Right hindlimb (tissue), 1 donor: ENCODE measurements around the gene LIMS2.

Source experiments
- DNase-seq: peaks from one replicate; pipeline ENCODE4 v3.0.0-alpha.2; 2018

LIMS2 gene

DNA sequence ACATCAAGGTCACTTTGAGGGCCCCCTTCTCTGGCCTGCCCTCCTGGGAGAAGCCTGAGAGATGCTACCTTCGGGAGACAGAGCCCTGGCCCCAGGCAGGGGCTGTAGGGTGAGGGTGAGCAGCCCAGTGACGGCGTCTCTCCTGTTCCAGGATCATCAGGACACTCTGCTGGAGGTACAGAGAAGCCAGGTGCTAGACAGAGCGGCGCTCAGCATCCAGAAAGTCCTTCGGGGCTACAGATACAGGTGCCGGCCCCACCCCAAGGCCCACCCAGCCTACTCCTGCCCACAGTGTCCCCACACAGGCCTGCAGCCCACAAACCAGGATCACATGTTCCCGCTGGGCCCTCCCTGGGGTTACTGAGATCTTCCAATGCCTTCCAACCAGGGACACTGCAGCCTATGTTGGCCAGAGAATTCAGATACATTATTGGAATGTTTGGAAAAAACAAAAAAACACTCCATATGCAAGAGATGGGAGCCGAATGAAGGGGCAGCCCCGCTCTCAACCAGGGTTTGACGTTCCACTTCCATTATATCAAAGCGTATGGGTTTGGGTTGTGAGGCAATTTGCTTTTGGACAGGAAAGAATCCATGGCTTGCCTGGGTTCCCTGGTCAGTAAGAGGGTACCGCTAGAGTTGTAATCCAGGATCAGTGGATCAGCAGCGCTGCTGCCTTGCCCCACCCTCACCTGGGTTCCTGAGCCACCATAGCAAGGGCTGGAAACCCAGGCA is 78.9 kb downstream of the LIMS2 start:
- no peak for DNase-seq

GRCh38 chr2:127594116-127594591 is 81.2 kb downstream of the LIMS2 start:
- no peak for DNase-seq

- DNase-seq = no peak
These were observed 81.9 kb downstream of the LIMS2 start for GRCh38 chr2:127593228-127594115.

DNA sequence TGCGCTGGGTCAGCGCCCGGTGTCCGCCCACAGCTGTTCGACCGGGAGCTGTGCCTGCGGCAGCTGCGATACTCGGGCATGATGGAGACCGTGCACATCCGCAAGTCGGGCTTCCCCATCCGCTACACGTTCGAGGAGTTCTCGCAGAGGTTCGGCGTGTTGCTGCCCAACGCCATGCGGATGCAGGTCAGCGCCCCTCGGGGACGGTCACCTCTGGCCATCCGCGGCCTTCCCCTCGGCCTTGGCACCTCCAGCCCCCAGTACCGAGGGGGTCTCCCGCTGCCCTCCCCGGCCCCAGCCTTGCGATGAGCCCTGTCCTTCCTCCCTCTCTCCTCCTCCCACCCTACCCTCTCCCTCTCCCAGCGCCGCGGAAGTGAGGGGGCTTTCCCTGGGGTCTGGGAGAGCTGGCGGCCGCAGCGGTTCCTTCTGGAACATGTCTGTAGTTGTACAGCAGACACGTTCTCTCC is 82.5 kb downstream of the LIMS2 start:
- DNase-seq = no peak

GRCh38 chr2:127591221-127591923 is 84.0 kb downstream of the LIMS2 start:
- DNase-seq = no peak

- no peak for DNase-seq
These were observed 84.7 kb downstream of the LIMS2 start for GRCh38 chr2:127590386-127591190.

GRCh38 chr2:127589841-127590240 is 85.5 kb downstream of the LIMS2 start:
- no peak for DNase-seq

DNA sequence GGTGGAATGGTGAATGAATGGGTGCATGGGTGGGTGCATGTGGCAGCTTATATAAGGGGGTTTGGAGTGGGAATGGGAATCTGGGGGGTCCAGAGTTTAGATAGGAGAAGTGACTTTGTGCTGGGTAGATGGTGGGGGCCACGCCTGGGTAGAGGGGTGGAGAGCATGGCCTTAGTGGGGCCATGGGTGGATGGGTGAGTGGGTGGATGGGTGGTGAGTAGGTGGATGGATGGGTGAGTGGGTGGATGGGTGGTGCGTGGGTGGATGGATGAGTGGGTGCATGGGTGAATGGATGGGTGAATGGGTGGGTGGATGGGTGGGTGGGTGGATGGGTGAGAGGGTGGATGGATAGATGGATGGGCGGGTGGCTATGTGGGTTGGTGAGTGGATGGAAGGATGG is 86.0 kb downstream of the LIMS2 start:
- no peak for DNase-seq
